ENCODE data around the gene DEFB114.

DEFB114 gene

GRCh38 chr6:49939993-49940498, 23.9 kb downstream of the DEFB114 start:
- Histone ChIP-seq H3K4me1 (ENCODE audit: control insufficient read depth, low read length) (no peaks in the 10 kb centered on the region), H3K27me3 (ENCODE audit: control insufficient read depth, low read length) (no peaks in the 10 kb centered on the region), H3K36me3 (ENCODE audit: control insufficient read depth, low read length) (no peaks in the 10 kb centered on the region), H3K79me2 (ENCODE audit: control insufficient read depth, low read length) (no peaks in the 10 kb centered on the region), H4K20me1 (ENCODE audit: control insufficient read depth, insufficient read depth, low read depth, low read length) (no peaks in the 10 kb centered on the region), H3K9me3 (ENCODE audit: control insufficient read depth, insufficient read depth, low read length) (no peaks in the 10 kb centered on the region), H3K27ac (ENCODE audit: low read depth, low read length) (no peak overlapping the region), H3K4me2 (ENCODE audit: low read length) (no peak overlapping the region), H3F3A (ENCODE audit: control insufficient read depth, insufficient read depth) (no peaks in the 10 kb centered on the region), H3K4me3 (ENCODE audit: low read length) (no peak overlapping the region), H3K9me2 (replicated peaks; ENCODE audit: control insufficient read depth, low read length) (no peaks in the 10 kb centered on the region)
- TF ChIP-seq, protein P1, sequence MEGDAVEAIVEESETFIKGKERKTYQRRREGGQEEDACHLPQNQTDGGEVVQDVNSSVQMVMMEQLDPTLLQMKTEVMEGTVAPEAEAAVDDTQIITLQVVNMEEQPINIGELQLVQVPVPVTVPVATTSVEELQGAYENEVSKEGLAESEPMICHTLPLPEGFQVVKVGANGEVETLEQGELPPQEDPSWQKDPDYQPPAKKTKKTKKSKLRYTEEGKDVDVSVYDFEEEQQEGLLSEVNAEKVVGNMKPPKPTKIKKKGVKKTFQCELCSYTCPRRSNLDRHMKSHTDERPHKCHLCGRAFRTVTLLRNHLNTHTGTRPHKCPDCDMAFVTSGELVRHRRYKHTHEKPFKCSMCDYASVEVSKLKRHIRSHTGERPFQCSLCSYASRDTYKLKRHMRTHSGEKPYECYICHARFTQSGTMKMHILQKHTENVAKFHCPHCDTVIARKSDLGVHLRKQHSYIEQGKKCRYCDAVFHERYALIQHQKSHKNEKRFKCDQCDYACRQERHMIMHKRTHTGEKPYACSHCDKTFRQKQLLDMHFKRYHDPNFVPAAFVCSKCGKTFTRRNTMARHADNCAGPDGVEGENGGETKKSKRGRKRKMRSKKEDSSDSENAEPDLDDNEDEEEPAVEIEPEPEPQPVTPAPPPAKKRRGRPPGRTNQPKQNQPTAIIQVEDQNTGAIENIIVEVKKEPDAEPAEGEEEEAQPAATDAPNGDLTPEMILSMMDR (IDR thresholded peaks at IDR 0.05; ENCODE audit: low read depth, low read length, poor library complexity, severe bottlenecking): no peak
- no peak for TF ChIP-seq EZH2phosphoT487 (IDR thresholded peaks at IDR 0.05; ENCODE audit: borderline replicate concordance, low read length)

GRCh38 chr6:49937811-49938210, 26.2 kb downstream of the DEFB114 start:
- TF ChIP-seq, protein P1 (IDR thresholded peaks at IDR 0.05; ENCODE audit: low read depth, low read length, poor library complexity, severe bottlenecking): no peak
- TF ChIP-seq EZH2phosphoT487 (IDR thresholded peaks at IDR 0.05; ENCODE audit: borderline replicate concordance, low read length): no peak
- Histone ChIP-seq H3K4me1 (ENCODE audit: control insufficient read depth, low read length) (no peaks in the 10 kb centered on the region), H3K36me3 (ENCODE audit: control insufficient read depth, low read length) (no peaks in the 10 kb centered on the region), H3K4me2 (ENCODE audit: low read length) (no peak overlapping the region), H3K79me2 (ENCODE audit: control insufficient read depth, low read length) (no peaks in the 10 kb centered on the region), H3K27ac (ENCODE audit: low read depth, low read length) (no peak overlapping the region), H3K27me3 (ENCODE audit: control insufficient read depth, low read length) (no peaks in the 10 kb centered on the region), H3F3A (ENCODE audit: control insufficient read depth, insufficient read depth) (no peaks in the 10 kb centered on the region), H4K20me1 (ENCODE audit: control insufficient read depth, insufficient read depth, low read depth, low read length) (no peaks in the 10 kb centered on the region), H3K9me3 (ENCODE audit: control insufficient read depth, insufficient read depth, low read length) (no peaks in the 10 kb centered on the region), H3K9me2 (replicated peaks; ENCODE audit: control insufficient read depth, low read length) (no peaks in the 10 kb centered on the region), H3K4me3 (ENCODE audit: low read length) (no peak overlapping the region)

DNA sequence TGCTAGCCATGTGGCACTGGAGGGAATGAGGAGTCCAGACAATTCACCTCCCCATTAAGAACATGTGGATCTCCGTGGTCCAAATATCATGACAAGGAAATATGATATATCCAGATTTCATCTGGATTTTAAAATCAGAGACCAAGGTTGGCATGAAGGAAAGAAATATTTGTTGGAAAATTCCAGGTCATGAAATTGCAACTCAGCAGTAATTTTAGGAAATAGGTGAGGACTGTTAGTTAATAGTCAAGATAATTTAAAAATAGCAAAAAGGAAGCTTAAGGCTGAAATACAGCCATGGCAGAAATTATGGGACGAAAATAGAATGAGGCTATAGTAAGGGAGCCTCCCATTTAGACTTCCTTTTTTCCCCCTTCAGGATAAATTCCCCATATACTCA, 26.9 kb downstream of the DEFB114 start:
- TF ChIP-seq, protein P1 (IDR thresholded peaks at IDR 0.05; ENCODE audit: low read depth, low read length, poor library complexity, severe bottlenecking): no peak
- no peak for TF ChIP-seq EZH2phosphoT487 (IDR thresholded peaks at IDR 0.05; ENCODE audit: borderline replicate concordance, low read length)
- Histone ChIP-seq H3K4me3 (ENCODE audit: low read length) (no peak overlapping the region), H3K27me3 (ENCODE audit: control insufficient read depth, low read length) (no peaks in the 10 kb centered on the region), H4K20me1 (ENCODE audit: control insufficient read depth, insufficient read depth, low read depth, low read length) (no peaks in the 10 kb centered on the region), H3K4me1 (ENCODE audit: control insufficient read depth, low read length) (no peaks in the 10 kb centered on the region), H3K4me2 (ENCODE audit: low read length) (no peak overlapping the region), H3K79me2 (ENCODE audit: control insufficient read depth, low read length) (no peaks in the 10 kb centered on the region), H3K9me3 (ENCODE audit: control insufficient read depth, insufficient read depth, low read length) (no peaks in the 10 kb centered on the region), H3K27ac (ENCODE audit: low read depth, low read length) (no peak overlapping the region), H3K9me2 (replicated peaks; ENCODE audit: control insufficient read depth, low read length) (no peaks in the 10 kb centered on the region), H3K36me3 (ENCODE audit: control insufficient read depth, low read length) (no peaks in the 10 kb centered on the region), H3F3A (ENCODE audit: control insufficient read depth, insufficient read depth) (no peaks in the 10 kb centered on the region)
